ENCODE measurements around the gene EEIG1. TPM values are rescaled to one million over a fixed set of nuclear protein-coding genes. Genes with fewer than 3 reads are reported as not detected.

Gene EEIG1
- total RNA-seq, 1 experiment from 2014 or later: 176 TPM

DNA sequence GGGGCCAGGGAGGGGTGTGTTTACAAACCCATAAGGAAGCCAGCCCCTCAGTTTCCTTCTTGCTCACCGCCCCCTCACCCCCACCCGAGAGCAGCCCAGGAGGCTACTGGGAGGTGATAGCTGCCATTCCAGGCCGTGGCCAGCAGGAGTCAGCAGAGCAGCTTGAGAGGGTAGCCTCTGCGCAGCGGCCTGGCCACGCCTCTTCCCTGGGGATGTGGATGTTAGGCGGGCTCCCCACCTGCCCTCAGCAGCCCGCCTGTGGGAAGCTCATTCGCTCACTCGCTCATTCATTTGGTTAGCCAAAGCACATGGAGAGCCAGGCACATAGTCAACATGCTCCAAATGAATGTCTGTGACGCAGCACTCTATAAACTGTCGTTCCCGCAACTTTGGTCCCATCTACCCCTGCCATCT, 37.1 kb downstream of the EEIG1 start:
- DNase-seq: peak; percentile 61 to 80
- peaks cover 31% of the 10 kb centered on the region; the same call in 1 of the 2 replicates for H3K36me3 ChIP-seq (ENCODE audit: low read depth)
- peaks cover 64% of the 10 kb centered on the region for H3F3A ChIP-seq (ENCODE audit: insufficient read depth, low read depth)
- ChIA-PET CTCF (interaction anchor here (0.5 to 2.4 kb wide), 8 partner anchors 11 to 174 kb away, joined by 3 to 23 read pairs (median 4); partner anchors contain the start of gene EEIG1), POLR2A (ENCODE audit: unreplicated experiment) (interaction anchor here (0.5 to 0.6 kb wide), 3 partner anchors 31 to 91 kb away, joined by 3 to 9 read pairs (median 3); no protein-coding TSS in a partner anchor)
- no peaks in the 10 kb centered on the region for H3K9me3 ChIP-seq (ENCODE audit: insufficient read depth, low read depth)
- H2AFZ ChIP-seq: no peak overlapping the region
- intact Hi-C loops (cut with micrococcal nuclease; ENCODE audit: unreplicated experiment): loop anchor here (1.0 to 2.0 kb wide), 4 partner anchors 37 to 174 kb away; partner anchors contain the start of gene EEIG1
- no peaks in the 10 kb centered on the region for H3K9me2 ChIP-seq (ENCODE audit: insufficient read depth)
- H3K27me3 ChIP-seq (ENCODE audit: insufficient read depth, low read depth): no peaks in the 10 kb centered on the region
- peaks cover 18% of the 10 kb centered on the region for H4K20me1 ChIP-seq (ENCODE audit: insufficient read depth)
- H3K4me3 ChIP-seq: no peak overlapping the region
- TF ChIP-seq EZH2 (IDR thresholded peaks at IDR 0.05; ENCODE audit: low read depth): no peak
- TF ChIP-seq, protein P1, sequence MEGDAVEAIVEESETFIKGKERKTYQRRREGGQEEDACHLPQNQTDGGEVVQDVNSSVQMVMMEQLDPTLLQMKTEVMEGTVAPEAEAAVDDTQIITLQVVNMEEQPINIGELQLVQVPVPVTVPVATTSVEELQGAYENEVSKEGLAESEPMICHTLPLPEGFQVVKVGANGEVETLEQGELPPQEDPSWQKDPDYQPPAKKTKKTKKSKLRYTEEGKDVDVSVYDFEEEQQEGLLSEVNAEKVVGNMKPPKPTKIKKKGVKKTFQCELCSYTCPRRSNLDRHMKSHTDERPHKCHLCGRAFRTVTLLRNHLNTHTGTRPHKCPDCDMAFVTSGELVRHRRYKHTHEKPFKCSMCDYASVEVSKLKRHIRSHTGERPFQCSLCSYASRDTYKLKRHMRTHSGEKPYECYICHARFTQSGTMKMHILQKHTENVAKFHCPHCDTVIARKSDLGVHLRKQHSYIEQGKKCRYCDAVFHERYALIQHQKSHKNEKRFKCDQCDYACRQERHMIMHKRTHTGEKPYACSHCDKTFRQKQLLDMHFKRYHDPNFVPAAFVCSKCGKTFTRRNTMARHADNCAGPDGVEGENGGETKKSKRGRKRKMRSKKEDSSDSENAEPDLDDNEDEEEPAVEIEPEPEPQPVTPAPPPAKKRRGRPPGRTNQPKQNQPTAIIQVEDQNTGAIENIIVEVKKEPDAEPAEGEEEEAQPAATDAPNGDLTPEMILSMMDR (conservative IDR thresholded peaks at IDR 0.05): peak; percentile 88
- H3K4me2 ChIP-seq: no peak overlapping the region
- H3K27ac ChIP-seq: no peak overlapping the region
- H3K4me1 ChIP-seq (replicated peaks; ENCODE audit: insufficient read depth): no peaks in the 10 kb centered on the region
- BruUV-seq (replicated peaks): no TSS peak
- H3K79me2 ChIP-seq (ENCODE audit: low read depth): no peaks in the 10 kb centered on the region; the same call in 1 of the 2 replicates

DNA sequence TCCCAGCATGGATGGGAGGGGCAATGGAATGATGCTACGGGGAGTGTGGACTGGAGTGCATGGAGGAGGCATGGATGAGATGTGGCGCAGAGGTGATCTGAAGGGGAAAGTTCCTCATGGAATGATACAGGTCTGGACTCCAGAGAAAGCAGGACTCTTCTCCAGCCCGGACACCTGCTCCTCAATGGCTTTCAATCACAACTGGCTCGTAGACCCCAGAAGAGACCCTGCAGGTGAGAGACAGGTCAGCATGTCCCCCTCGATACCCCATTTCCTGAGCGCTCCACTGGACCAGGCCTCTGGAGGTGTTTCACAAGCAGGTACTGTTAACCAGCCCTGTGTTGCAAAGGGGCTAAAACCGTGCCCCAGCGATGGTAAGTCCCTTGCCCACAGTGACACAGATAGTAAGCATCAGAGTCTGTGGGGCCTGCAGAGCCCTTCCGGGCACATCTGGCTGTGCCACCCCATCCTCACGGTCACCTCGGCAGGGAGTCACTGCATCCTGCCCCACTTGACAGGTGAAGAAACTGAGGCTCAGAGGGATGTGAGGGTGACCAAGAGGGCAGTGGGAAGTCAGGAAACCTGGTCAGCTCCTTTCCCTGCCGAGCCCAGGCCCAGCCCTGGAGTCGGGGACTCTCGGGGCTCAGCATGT, 37.7 kb downstream of the EEIG1 start:
- intact Hi-C loops (cut with micrococcal nuclease; ENCODE audit: unreplicated experiment): loop anchor here (1.0 to 2.0 kb wide), 4 partner anchors 37 to 174 kb away; partner anchors contain the start of gene EEIG1
- ChIA-PET POLR2A (ENCODE audit: unreplicated experiment) (interaction anchor here (0.5 to 0.6 kb wide), 2 partner anchors 73 to 92 kb away, joined by 3 to 9 read pairs; no protein-coding TSS in a partner anchor), CTCF (interaction anchor here (0.5 to 2.4 kb wide), 9 partner anchors 12 to 92 kb away, joined by 3 to 23 read pairs (median 4); no protein-coding TSS in a partner anchor)
- no peak overlapping the region for H2AFZ ChIP-seq
- H3K9me3 ChIP-seq (ENCODE audit: insufficient read depth, low read depth): no peaks in the 10 kb centered on the region
- H3F3A ChIP-seq (ENCODE audit: insufficient read depth, low read depth): peaks cover 70% of the 10 kb centered on the region
- DNase-seq: no peak
- no peaks in the 10 kb centered on the region for H3K4me1 ChIP-seq (replicated peaks; ENCODE audit: insufficient read depth)
- no peaks in the 10 kb centered on the region for H3K79me2 ChIP-seq (ENCODE audit: low read depth)
- H3K4me3 ChIP-seq: no peak overlapping the region
- no peaks in the 10 kb centered on the region for H3K9me2 ChIP-seq (ENCODE audit: insufficient read depth)
- peaks cover 14% of the 10 kb centered on the region for H4K20me1 ChIP-seq (ENCODE audit: insufficient read depth)
- no peak for TF ChIP-seq EZH2 (IDR thresholded peaks at IDR 0.05; ENCODE audit: low read depth)
- TF ChIP-seq, protein P1 (conservative IDR thresholded peaks at IDR 0.05): no peak
- H3K4me2 ChIP-seq: no peak overlapping the region
- H3K36me3 ChIP-seq (ENCODE audit: low read depth): peaks cover 31% of the 10 kb centered on the region; the same call in 1 of the 2 replicates
- BruUV-seq (replicated peaks): no TSS peak
- H3K27ac ChIP-seq: no peak overlapping the region
- H3K27me3 ChIP-seq (ENCODE audit: insufficient read depth, low read depth): no peaks in the 10 kb centered on the region

DNA sequence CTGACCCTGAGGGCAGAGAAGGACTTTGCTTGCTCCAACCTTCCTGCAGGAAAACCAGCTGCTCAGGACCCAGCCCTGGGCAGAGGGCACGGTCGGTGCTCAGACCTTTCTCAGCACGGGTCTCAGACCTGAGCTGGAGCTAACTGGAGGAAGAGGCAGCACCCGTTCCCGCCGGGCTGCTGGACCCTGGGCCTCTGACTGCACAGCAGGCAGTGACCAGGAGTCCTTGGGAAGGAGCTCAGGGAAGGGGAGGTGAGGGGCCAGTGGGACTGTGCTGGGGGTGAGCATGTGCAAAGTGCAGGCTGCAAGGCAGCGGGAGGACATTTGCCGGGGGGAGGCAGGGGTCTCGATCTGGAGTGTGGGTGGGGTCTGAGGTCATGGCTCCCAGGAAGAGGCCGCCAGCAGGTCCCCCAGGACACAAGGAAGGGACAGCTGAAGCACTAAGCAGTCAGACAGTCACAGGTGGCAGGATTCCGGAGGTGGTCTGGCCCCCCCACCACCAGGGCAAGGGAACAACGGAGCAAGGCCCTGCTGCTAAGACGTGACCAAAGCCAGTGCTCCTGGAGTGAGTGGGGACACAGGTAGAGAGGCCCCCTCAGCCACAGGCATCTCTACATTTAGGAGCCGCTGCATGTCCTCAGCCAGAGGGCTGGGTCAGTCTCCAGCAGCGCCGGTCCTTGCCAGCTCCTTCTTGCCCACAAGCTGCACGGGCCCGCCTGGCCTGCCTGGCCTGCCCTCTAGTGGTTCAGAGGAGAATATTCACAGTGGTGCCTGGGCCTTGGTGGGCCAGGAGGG, 38.4 kb downstream of the EEIG1 start:
- H3K4me2 ChIP-seq: no peak overlapping the region
- no peak for TF ChIP-seq EZH2 (IDR thresholded peaks at IDR 0.05; ENCODE audit: low read depth)
- TF ChIP-seq, protein P1 (conservative IDR thresholded peaks at IDR 0.05): peak; percentile 88
- H3K27ac ChIP-seq: no peak overlapping the region
- H3K9me2 ChIP-seq (ENCODE audit: insufficient read depth): no peaks in the 10 kb centered on the region
- DNase-seq: peak in 1 of 2 experiments; percentile 46
- H3K4me3 ChIP-seq: no peak overlapping the region
- H2AFZ ChIP-seq: no peak overlapping the region
- peaks cover 7% of the 10 kb centered on the region for H4K20me1 ChIP-seq (ENCODE audit: insufficient read depth)
- H3F3A ChIP-seq (ENCODE audit: insufficient read depth, low read depth): peaks cover 65% of the 10 kb centered on the region
- no peaks in the 10 kb centered on the region for H3K9me3 ChIP-seq (ENCODE audit: insufficient read depth, low read depth)
- BruUV-seq (replicated peaks): no TSS peak
- H3K36me3 ChIP-seq (ENCODE audit: low read depth): peaks cover 31% of the 10 kb centered on the region; the same call in 1 of the 2 replicates
- CTCF ChIA-PET: interaction anchor here (0.6 to 2.4 kb wide), 7 partner anchors 10 to 104 kb away, joined by 3 to 23 read pairs (median 7); no protein-coding TSS in a partner anchor
- peaks cover under 1% of the 10 kb centered on the region; the same call in 1 of the 2 replicates for H3K79me2 ChIP-seq (ENCODE audit: low read depth)
- POLR2A ChIA-PET (ENCODE audit: unreplicated experiment): no interaction called here
- H3K27me3 ChIP-seq (ENCODE audit: insufficient read depth, low read depth): no peaks in the 10 kb centered on the region
- intact Hi-C loops (cut with micrococcal nuclease; ENCODE audit: unreplicated experiment): loop anchor here (1.0 to 2.0 kb wide), 4 partner anchors 38 to 175 kb away; partner anchors contain the start of gene EEIG1
- no peaks in the 10 kb centered on the region for H3K4me1 ChIP-seq (replicated peaks; ENCODE audit: insufficient read depth)
